HCT116 (cell line): ENCODE data around the gene PDF. TPM values are rescaled to one million over a fixed set of nuclear protein-coding genes. Genes with fewer than 3 reads are reported as not detected.

Experiments
- ATAC-seq: fragments of 200-7000 bp; cut with Tn5 transposase; 2 replicates; pipeline ENCODE4 v1.9.1; 2020; ENCODE audit warnings: mild to moderate bottlenecking, moderate library complexity
- BruUV-seq: library from RNA; stranded (reverse); fragments of 400-500 nt; replicated peaks from 2 replicates; lab custom pipeline; 2021; lab: Mats Ljungman, UMichigan
- CTCF ChIA-PET: fragments of 300-600 bp; sonication (Branson Sonifier 250); formaldehyde crosslinking; loops from one replicate; lab custom pipeline; 2021; ENCODE audit warnings: antibody characterized with exemption; lab: Charles Lee
- POLR2A ChIA-PET: fragments of 300-600, 350-600 bp; sonication (Branson Sonifier 250); formaldehyde crosslinking; loops from one replicate; lab custom pipeline; 2021; ENCODE audit warnings: antibody characterized with exemption; lab: Charles Lee
- RAD21 ChIA-PET, 2 experiments: fragments of 300-600 bp; sonication (Branson Sonifier 250); formaldehyde crosslinking; loops; one replicate each; lab custom pipeline; 2023; ENCODE audit warnings: low total read pairs in 2 of 2; ENCODE audit not compliant: uncharacterized antibody in 2 of 2, unreplicated experiment in 2 of 2, low non-redundant PET in 1 of 2; lab: Charles Lee
- DNase-seq: peaks from one replicate; pipeline ENCODE4 v3.0.0-alpha.2; 2010; ENCODE audit warnings: low read depth, low spot score
- H2AFZ ChIP-seq: fragments of 200-600 bp; shearing (Covaris generic), sonication (generic); 2 replicates; pipeline ENCODE4 v1.6.1; 2017; ENCODE audit warnings: low read depth, mixed run types, mixed read lengths, antibody characterized with exemption, low read length; ENCODE audit not compliant: poor library complexity, severe bottlenecking
- H3K27ac ChIP-seq: 2 replicates; pipeline ENCODE4 v1.5.1; 2012; ENCODE audit warnings: low read depth, low read length
- H3K27me3 ChIP-seq: fragments of 200-600 bp; sonication (generic); 2 replicates; pipeline ENCODE4 v1.6.1; 2016; ENCODE audit warnings: mixed run types, low read length, mixed read lengths; ENCODE audit not compliant: insufficient read depth
- H3K36me3 ChIP-seq, 2 experiments: fragments of 200-500 bp in 1 of 2; fragments of 200-600 bp in 1 of 2; sonication (Bioruptor generic) in 1 of 2; sonication (generic) in 1 of 2; 2 replicates each; pipeline versions ENCODE4 v1.5.1 to v1.6.1; 2014 to 2016; ENCODE audit warnings: low read length in 2 of 2, inconsistent platforms in 1 of 2, mixed read lengths in 1 of 2, mixed run types in 1 of 2; ENCODE audit not compliant: insufficient read depth in 2 of 2, control insufficient read depth in 1 of 2
- H3K4me1 ChIP-seq, 2 experiments: fragments of 200-600 bp in 1 of 2; sonication (generic) in 1 of 2; 2 replicates each; pipeline versions ENCODE4 v1.5.1 to v1.6.1; 2012 to 2017; ENCODE audit warnings: low read length in 2 of 2, inconsistent platforms in 1 of 2, mild to moderate bottlenecking in 1 of 2, mixed read lengths in 1 of 2, mixed run types in 1 of 2, moderate library complexity in 1 of 2; ENCODE audit not compliant: insufficient read depth in 2 of 2, control insufficient read depth in 1 of 2
- H3K4me2 ChIP-seq: fragments of 200-600 bp; sonication (generic); 2 replicates; pipeline ENCODE4 v1.6.1; 2017; ENCODE audit warnings: mixed run types, low read length, mixed read lengths
- H3K4me3 ChIP-seq, 2 experiments: fragments of 200-600 bp in 1 of 2; sonication (generic) in 1 of 2; replicated peaks in 1 of 2; 2 replicates each; pipeline ENCODE4 v1.5.1; 2011 to 2016; ENCODE audit warnings: low read length in 2 of 2, control low read depth in 1 of 2, low read depth in 1 of 2, mild to moderate bottlenecking in 1 of 2, mixed read lengths in 1 of 2, mixed run types in 1 of 2
- H3K79me2 ChIP-seq: fragments of 200-600 bp; sonication (generic); 2 replicates; pipeline ENCODE4 v1.6.1; 2017; ENCODE audit warnings: mild to moderate bottlenecking, mixed run types, low read length, moderate library complexity, mixed read lengths; ENCODE audit not compliant: insufficient read depth
- H3K9ac ChIP-seq: fragments of 200-600 bp; sonication (generic); 2 replicates; pipeline ENCODE4 v1.6.1; 2016; ENCODE audit warnings: low read length, mixed read lengths
- H3K9me2 ChIP-seq: fragments of 200-600 bp; sonication (generic), shearing (Covaris generic); 2 replicates; pipeline ENCODE4 v1.6.1; 2017; ENCODE audit warnings: mixed run types, mild to moderate bottlenecking, moderate library complexity; ENCODE audit not compliant: insufficient read depth
- H3K9me3 ChIP-seq, 2 experiments: fragments of 200-500 bp in 1 of 2; fragments of 200-600 bp in 1 of 2; sonication (Bioruptor generic) in 1 of 2; sonication (generic) in 1 of 2; 2 replicates each; pipeline ENCODE4 v1.6.1; 2014 to 2017; ENCODE audit warnings: low read length in 2 of 2, mixed read lengths in 2 of 2, inconsistent platforms in 1 of 2, low read depth in 1 of 2, mild to moderate bottlenecking in 1 of 2, mixed run types in 1 of 2, moderate library complexity in 1 of 2; ENCODE audit not compliant: control insufficient read depth in 1 of 2, insufficient read depth in 1 of 2
- H4K20me1 ChIP-seq: fragments of 200-600 bp; sonication (generic), shearing (Covaris generic); 2 replicates; pipeline ENCODE4 v1.6.1; 2017; ENCODE audit warnings: mixed run types, mild to moderate bottlenecking, moderate library complexity; ENCODE audit not compliant: insufficient read depth
- ATF3 ChIP-seq: IDR thresholded peaks from 2 replicates; pipeline ENCODE4 v1.6.1; 2012
- CBX3 ChIP-seq: IDR thresholded peaks from 2 replicates; pipeline ENCODE4 v1.6.1; 2012; ENCODE audit warnings: low read depth
- EGR1 ChIP-seq: IDR thresholded peaks from 2 replicates; pipeline ENCODE4 v1.6.1; 2012; ENCODE audit warnings: low read depth
- EZH2 ChIP-seq: fragments of 200-600 bp; sonication (generic); IDR thresholded peaks from 2 replicates; pipeline ENCODE4 v1.6.1; 2017; ENCODE audit warnings: antibody characterized with exemption, mixed run types
- POLR2A ChIP-seq: IDR thresholded peaks from 2 replicates; pipeline ENCODE4 v1.7.0; 2011; ENCODE audit warnings: borderline replicate concordance; ENCODE audit not compliant: insufficient read depth, insufficient read length; ENCODE audit errors: extremely low read depth
- REST ChIP-seq: IDR thresholded peaks from 2 replicates; pipeline ENCODE4 v1.6.1; 2012; ENCODE audit warnings: low read depth
- YY1 ChIP-seq: IDR thresholded peaks from 2 replicates; pipeline ENCODE4 v1.6.1; 2011; ENCODE audit warnings: low read length, low read depth, moderate library complexity, mild to moderate bottlenecking; ENCODE audit not compliant: insufficient replicate concordance; ENCODE audit errors: extremely low read depth
- ZBTB33 ChIP-seq: IDR thresholded peaks from 2 replicates; pipeline ENCODE4 v1.6.1; 2011; ENCODE audit warnings: mild to moderate bottlenecking, low read length, moderate library complexity; ENCODE audit not compliant: insufficient replicate concordance; ENCODE audit errors: extremely low read depth
- ZFX ChIP-seq: fragments of 450-650 bp; IDR thresholded peaks from 2 replicates; pipeline ENCODE4 v1.6.1; 2017
- intact Hi-C: fragments of 100-400 bp; cut with micrococcal nuclease; formaldehyde crosslinking; loops from 2 replicates; pipeline ENCODE4 v1.10.0; 2022
- total RNA-seq: library from RNA; stranded (reverse); gene quantifications from one replicate; pipeline ENCODE4 v1.2.1, GENCODE V29; 2021; ENCODE audit not compliant: unreplicated experiment
- TF ChIP-seq, protein P1 (sequence below), 3 experiments: fragments of 200-600 bp in 1 of 3; sonication (generic) in 1 of 3; IDR thresholded peaks in 2 of 3; conservative IDR thresholded peaks in 1 of 3; 2 replicates each; pipeline ENCODE4 v1.5.1; 2012 to 2017; ENCODE audit warnings: low read depth in 2 of 3, low read length in 2 of 3, antibody characterized with exemption in 1 of 3, borderline replicate concordance in 1 of 3, control low read depth in 1 of 3, mild to moderate bottlenecking in 1 of 3, mixed read lengths in 1 of 3, mixed run types in 1 of 3, moderate library complexity in 1 of 3; ENCODE audit not compliant: insufficient read depth in 1 of 3

PDF gene
- total RNA-seq, 1 experiment from 2014 or later: 33.9 TPM

DNA sequence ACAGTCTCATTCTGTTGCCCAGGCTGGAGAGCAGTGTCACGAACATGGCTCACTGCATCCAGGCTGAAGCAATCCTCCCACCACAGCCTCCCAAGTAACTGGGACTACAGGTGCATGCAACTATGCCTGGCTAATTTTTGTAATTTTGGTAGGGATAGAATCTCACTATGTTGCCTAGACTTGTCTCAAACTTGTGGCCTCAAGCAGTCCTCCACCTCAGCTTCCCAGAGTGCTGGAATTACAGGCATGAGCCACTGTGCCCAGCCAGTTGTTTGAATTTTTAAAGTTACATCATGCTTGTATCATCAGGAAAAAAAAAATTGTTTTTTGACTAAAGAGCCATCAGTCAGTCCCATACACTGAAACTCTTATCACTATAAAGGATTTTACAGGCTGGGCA is 36.3 kb downstream of the PDF start:
- ChIA-PET CTCF (no interaction called here), POLR2A (no interaction called here)
- BruUV-seq: no TSS peak

More for the DNA sequence above, 36.3 kb downstream of the PDF start:
- Histone ChIP-seq H3K4me2 (no peak overlapping the region), H3K27me3 (no peaks in the 10 kb centered on the region), H3K9ac (no peak overlapping the region), H3K36me3 (no peaks in the 10 kb centered on the region), H2AFZ (no peak overlapping the region), H3K79me2 (no peaks in the 10 kb centered on the region), H4K20me1 (no peaks in the 10 kb centered on the region; the same call in 1 of the 2 replicates), H3K4me3 (no peak overlapping the region)
- intact Hi-C loops: no loop called here
- no peak for TF ChIP-seq ATF3
- no peak for TF ChIP-seq CBX3
- TF ChIP-seq, protein P1, sequence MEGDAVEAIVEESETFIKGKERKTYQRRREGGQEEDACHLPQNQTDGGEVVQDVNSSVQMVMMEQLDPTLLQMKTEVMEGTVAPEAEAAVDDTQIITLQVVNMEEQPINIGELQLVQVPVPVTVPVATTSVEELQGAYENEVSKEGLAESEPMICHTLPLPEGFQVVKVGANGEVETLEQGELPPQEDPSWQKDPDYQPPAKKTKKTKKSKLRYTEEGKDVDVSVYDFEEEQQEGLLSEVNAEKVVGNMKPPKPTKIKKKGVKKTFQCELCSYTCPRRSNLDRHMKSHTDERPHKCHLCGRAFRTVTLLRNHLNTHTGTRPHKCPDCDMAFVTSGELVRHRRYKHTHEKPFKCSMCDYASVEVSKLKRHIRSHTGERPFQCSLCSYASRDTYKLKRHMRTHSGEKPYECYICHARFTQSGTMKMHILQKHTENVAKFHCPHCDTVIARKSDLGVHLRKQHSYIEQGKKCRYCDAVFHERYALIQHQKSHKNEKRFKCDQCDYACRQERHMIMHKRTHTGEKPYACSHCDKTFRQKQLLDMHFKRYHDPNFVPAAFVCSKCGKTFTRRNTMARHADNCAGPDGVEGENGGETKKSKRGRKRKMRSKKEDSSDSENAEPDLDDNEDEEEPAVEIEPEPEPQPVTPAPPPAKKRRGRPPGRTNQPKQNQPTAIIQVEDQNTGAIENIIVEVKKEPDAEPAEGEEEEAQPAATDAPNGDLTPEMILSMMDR (IDR thresholded peaks at IDR 0.05 in 2 of 3, conservative IDR thresholded peaks at IDR 0.05 in 1 of 3; ENCODE audit: borderline replicate concordance in 1 of 3, insufficient read depth in 1 of 3, low read depth in 2 of 3, low read length in 2 of 3): no peak
- TF ChIP-seq REST: no peak
- TF ChIP-seq EZH2: no peak
- TF ChIP-seq YY1: no peak
- TF ChIP-seq POLR2A: no peak
- TF ChIP-seq ZBTB33: no peak
- no peak for TF ChIP-seq EGR1
- TF ChIP-seq ZFX: no peak
- TF ChIP-seq, all 23 proteins: peak for 0
- ATAC-seq (no peak), DNase-seq (no peak)
- RAD21 ChIA-PET: no interaction called here
- H3K27ac ChIP-seq: no peak overlapping the region
- H3K9me3 ChIP-seq: no peaks in the 10 kb centered on the region
- H3K9me2 ChIP-seq: no peaks in the 10 kb centered on the region
- H3K4me1 ChIP-seq: no peaks in the 10 kb centered on the region
